ENCODE data around the gene TANC1. TPM values are rescaled to one million over a fixed set of nuclear protein-coding genes. Genes with fewer than 3 reads are reported as not detected.

TANC1 gene
- total RNA-seq, 1 experiment from 2014 or later = 2.5 TPM

DNA sequence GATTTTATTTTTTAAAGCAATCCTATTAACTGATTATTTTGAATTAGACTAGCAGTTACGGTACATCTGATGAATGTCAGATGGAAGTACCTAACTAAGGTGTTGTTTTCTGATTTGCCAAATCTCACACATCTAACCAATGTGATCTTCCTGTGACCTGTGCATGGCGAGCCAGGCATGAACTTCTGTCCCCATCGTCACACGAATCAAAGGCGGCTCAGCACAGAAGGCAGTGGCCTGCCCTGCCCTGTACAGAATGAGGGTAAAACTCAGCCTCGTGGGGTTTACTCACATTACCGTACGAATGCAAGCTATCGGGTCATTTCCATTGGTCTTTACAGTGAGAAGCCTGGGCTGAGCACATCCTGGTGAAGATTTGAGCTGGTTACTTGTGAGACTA, 230.8 kb downstream of the TANC1 start:
- no peak overlapping the region for H3K9ac ChIP-seq (ENCODE audit: extremely low read depth, insufficient read length, low read length)
- no peak overlapping the region for H3K4ac ChIP-seq (ENCODE audit: low read depth, low read length)
- H3K4me1 Mint-ChIP-seq = peaks cover 0 to 4% of the 10 kb centered on the region in 2 experiments; a peak in 2 of 4 replicates
- H3K23me2 ChIP-seq (ENCODE audit: insufficient read length, low read depth, low read length, poor library complexity, severe bottlenecking) = no peaks in the 10 kb centered on the region
- H3K14ac ChIP-seq (ENCODE audit: insufficient read depth, low read length) = no peak overlapping the region
- no peak overlapping the region for H4K8ac ChIP-seq (replicated peaks; ENCODE audit: insufficient read length, low read depth, low read length)
- no peak overlapping the region for H2AK5ac ChIP-seq (ENCODE audit: insufficient read length, low read length)
- no peaks in the 10 kb centered on the region for H3K79me1 ChIP-seq (ENCODE audit: insufficient read depth, low read depth, low read length, poor library complexity, severe bottlenecking)
- H3K23ac ChIP-seq (ENCODE audit: insufficient read length, low read depth, low read length) = no peak overlapping the region
- no peak overlapping the region for H2AFZ ChIP-seq (ENCODE audit: low read length)
- DNase-seq = no peak
- H3K9me3 Mint-ChIP-seq = no peaks in the 10 kb centered on the region
- no peak overlapping the region for H2BK20ac ChIP-seq (ENCODE audit: low read depth, low read length, poor library complexity, severe bottlenecking)
- TF ChIP-seq, protein P1, sequence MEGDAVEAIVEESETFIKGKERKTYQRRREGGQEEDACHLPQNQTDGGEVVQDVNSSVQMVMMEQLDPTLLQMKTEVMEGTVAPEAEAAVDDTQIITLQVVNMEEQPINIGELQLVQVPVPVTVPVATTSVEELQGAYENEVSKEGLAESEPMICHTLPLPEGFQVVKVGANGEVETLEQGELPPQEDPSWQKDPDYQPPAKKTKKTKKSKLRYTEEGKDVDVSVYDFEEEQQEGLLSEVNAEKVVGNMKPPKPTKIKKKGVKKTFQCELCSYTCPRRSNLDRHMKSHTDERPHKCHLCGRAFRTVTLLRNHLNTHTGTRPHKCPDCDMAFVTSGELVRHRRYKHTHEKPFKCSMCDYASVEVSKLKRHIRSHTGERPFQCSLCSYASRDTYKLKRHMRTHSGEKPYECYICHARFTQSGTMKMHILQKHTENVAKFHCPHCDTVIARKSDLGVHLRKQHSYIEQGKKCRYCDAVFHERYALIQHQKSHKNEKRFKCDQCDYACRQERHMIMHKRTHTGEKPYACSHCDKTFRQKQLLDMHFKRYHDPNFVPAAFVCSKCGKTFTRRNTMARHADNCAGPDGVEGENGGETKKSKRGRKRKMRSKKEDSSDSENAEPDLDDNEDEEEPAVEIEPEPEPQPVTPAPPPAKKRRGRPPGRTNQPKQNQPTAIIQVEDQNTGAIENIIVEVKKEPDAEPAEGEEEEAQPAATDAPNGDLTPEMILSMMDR (conservative IDR thresholded peaks at IDR 0.05) = no peak
- no peak overlapping the region for H2BK15ac ChIP-seq (ENCODE audit: low read depth, low read length)
- no peak overlapping the region for H3T11ph ChIP-seq (ENCODE audit: low read length)
- no CpG with 5 or more reads among the region's 9 CpGs for WGBS (ENCODE audit: extremely low coverage, insufficient read length, low lambda C conversion rate)
- no peak overlapping the region for H4K91ac ChIP-seq (ENCODE audit: insufficient read length, low read depth, low read length)
- H2BK5ac ChIP-seq (ENCODE audit: insufficient read length, low read length) = no peak overlapping the region
- H3K4me3 Mint-ChIP-seq = no peak overlapping the region
- 0 out of 7 replicates have a peak, but pooled peaks cover 0 to 2% (median 0%) of the 10 kb centered on the region in 3 experiments for H3K36me3 Mint-ChIP-seq (ENCODE audit: insufficient read depth in 1 of 3, low read depth in 3 of 3)
- no peaks in the 10 kb centered on the region for H3K79me2 ChIP-seq (ENCODE audit: insufficient read depth, low read length)
- H3K4me1 ChIP-seq (ENCODE audit: insufficient read depth, low read length) = no peaks in the 10 kb centered on the region
- no peak overlapping the region for H3K27ac Mint-ChIP-seq
- no peak overlapping the region for H3K27ac ChIP-seq (ENCODE audit: insufficient read length, low read depth, low read length)
- H4K20me1 ChIP-seq (ENCODE audit: control insufficient read depth, insufficient read depth, insufficient read length) = no peaks in the 10 kb centered on the region
- H3K9me3 ChIP-seq (ENCODE audit: control insufficient read depth, low read depth, low read length) = no peaks in the 10 kb centered on the region
- H2BK120ac ChIP-seq (ENCODE audit: low read depth, low read length, poor library complexity, severe bottlenecking) = no peak overlapping the region
- H3K27me3 ChIP-seq (ENCODE audit: insufficient read depth, low read length) = no peaks in the 10 kb centered on the region
- no peak overlapping the region for H4K5ac ChIP-seq (ENCODE audit: insufficient read length, low read depth, low read length)
- no peak overlapping the region for H3K56ac ChIP-seq (ENCODE audit: insufficient read length, low read depth, low read length)
- no peak overlapping the region for H3K18ac ChIP-seq (ENCODE audit: insufficient read length, low read depth, low read length)
- no peaks in the 10 kb centered on the region; the same call in 1 of the 2 replicates for H3K27me3 Mint-ChIP-seq (ENCODE audit: low read depth)
- no peak overlapping the region for H3K4me2 ChIP-seq (ENCODE audit: insufficient read depth, insufficient read length, low read length)
- no peak overlapping the region for H2BK12ac ChIP-seq (ENCODE audit: insufficient read length, low read depth, low read length)
